HG03135 (cell line): ENCODE results near the gene IFI44L.

Source experiments
- ATAC-seq: cut with Tn5 transposase; IDR thresholded peaks from one replicate; pipeline ENCODE4 v1.9.1; 2021; ENCODE audit warnings: mild to moderate bottlenecking, moderate library complexity; ENCODE audit not compliant: unreplicated experiment

The IFI44L gene

GRCh38 chr1:78619803-78620579 is at the start of gene IFI44L:
IFI44L (plus strand) TSS chr1:78620448; CDS start chr1:78627916, 7,468 bp downstream.
- peak; percentile 37 for ATAC-seq

- ATAC-seq: no peak
Measured at GRCh38 chr1:78570539-78570938, 49.7 kb upstream of the IFI44L start.

GRCh38 chr1:78577257-78578100 is 42.8 kb upstream of the IFI44L start:
- no peak for ATAC-seq

DNA sequence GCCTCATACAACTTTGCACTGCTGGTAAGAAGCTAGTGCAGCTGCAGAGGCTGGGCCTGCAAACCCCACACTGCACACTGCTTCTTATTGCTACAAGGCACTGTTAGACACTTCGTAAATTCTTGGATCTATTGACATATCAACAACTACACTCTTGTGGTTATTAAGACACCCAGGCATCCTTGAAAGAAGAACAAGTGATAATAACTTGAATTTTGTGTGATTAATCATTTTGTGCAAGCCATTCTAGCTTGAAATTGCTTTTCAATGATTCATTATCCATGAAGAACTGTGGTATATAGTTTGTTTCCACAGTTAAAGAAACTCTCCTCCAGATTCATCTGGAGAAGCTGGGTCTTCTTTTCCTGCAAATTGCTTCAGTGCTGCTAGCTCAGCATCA is 33.7 kb upstream of the IFI44L start:
- ATAC-seq: no peak

GRCh38 chr1:78587211-78587610 is 33.0 kb upstream of the IFI44L start:
- ATAC-seq: no peak

DNA sequence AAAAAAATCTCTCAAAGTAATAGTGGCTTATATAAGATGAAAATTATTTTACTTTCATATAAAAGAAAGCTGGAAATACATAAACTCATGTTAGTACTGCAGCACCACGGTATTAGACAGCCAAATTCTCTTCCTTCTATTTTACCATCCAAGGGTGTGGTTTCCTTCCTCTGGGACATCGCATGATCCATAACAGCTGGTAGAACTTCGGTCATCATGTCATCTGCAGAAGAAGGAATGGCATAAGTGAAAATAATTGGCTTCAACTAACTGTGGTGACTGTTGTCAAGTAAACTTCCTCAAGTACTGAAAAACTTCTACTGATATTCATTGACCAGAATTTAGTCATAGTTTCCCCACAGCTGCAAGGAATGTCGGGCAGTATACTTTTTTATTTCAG is 28.3 kb upstream of the IFI44L start:
- no peak for ATAC-seq

DNA sequence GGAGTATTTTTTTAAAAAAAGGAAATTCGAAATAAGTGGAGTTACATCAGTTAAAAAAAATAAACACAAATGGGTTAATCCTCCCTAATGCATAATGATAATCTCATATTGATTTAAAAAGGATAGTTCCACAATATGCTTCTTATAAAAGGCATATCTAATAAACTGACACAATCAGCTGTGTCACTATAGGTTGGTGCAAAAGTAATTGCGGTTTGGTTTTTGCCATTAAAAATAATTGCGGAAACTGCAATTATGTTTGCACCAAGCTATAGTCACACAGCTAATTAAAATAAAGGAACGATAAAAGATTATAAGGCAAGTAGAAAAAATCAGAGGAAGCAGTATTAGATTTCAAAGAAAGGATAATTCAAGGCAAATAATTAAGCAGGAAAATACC is 21.0 kb upstream of the IFI44L start:
- no peak for ATAC-seq

GRCh38 chr1:78601068-78601467 is 19.2 kb upstream of the IFI44L start:
- no peak for ATAC-seq

GRCh38 chr1:78603206-78603605 is 17.0 kb upstream of the IFI44L start:
- ATAC-seq: no peak

GRCh38 chr1:78604643-78605042 is 15.6 kb upstream of the IFI44L start:
- no peak for ATAC-seq

- no peak for ATAC-seq
Measured at GRCh38 chr1:78606274-78606673, 14.0 kb upstream of the IFI44L start.

- no peak for ATAC-seq
Measured at GRCh38 chr1:78607334-78607927, 12.8 kb upstream of the IFI44L start.

- no peak for ATAC-seq
Measured at GRCh38 chr1:78607944-78608343, 12.3 kb upstream of the IFI44L start.

GRCh38 chr1:78617615-78618026 is 2.6 kb upstream of the IFI44L start:
- ATAC-seq: peak; percentile 50

GRCh38 chr1:78619032-78619431 is 1.2 kb upstream of the IFI44L start:
- no peak for ATAC-seq

DNA sequence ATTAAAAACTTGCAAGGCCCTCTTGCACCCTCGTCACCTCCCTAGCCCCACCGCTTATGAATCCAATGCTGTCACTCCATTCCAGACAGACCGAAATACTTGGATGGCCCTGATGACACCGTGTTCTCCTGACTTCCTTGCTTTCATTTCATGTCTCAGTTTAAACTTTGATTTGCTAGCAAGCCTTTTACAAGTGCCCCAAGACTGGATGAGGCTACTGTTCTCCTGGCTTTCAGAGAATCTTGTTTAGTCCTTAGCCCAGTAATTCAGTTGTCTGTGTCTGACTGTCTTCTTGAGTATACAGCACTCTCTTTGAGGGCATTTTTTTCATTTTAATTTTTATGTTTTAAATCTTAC is 824 bp upstream of the IFI44L start:
- no peak for ATAC-seq

DNA sequence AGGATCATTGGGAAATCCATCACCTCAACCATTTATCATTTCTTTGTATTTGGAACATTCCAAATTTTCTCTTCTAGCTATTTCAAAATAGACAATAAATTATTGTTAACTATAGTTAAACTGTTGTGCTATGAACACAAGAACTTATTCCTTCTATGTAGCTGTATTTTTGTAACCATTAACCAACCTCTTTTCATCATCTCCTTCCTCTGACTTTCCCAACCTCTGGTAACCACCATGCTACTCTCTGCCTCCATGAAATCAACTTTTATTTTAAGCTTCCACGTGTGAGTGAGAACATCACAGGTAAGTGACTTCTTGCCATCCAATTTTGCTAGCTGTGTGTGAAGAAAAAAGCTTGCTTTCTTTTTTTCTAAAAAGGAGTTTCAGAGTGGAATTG is 418 bp downstream of the IFI44L start:
- ATAC-seq: no peak

DNA sequence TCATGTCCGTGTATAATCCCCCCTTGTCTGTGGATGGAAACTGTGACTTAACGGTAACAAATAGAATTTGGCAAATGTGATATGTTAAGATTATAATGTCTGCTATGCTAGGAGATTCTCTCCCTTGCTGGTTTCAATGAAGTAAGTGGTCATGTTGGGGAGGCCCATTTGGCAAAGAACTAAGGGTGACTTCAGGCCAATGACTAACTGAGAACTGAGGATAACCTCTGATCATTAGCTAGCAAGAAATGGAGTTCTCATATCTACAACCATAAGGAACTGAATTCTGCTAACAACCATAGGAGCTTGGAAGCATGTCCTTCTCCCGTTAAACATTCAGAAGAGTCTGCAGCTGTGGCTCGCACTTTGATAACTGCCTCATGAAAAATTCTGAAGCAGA is 2.3 kb downstream of the IFI44L start:
- no peak for ATAC-seq

DNA sequence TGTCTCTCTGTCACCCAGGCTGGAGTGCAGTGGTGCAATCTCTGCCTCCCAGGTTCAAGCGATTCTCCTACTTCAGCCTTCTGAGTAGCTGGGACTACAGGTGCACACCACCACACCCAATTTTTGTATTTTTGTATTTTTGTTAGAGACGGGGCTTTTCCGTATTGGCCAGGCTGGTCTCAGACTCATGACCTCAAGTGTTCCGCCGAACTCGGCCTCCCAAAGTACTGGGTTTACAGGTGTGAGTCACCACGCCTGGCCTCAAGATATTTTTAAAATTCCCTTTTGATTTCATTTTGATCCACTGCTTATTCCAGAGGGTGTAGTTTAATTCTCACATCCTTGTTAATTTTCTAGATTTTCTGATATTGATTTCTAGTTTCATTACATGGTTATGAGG is 3.8 kb downstream of the IFI44L start:
- no peak for ATAC-seq

- ATAC-seq: no peak
Measured at GRCh38 chr1:78627321-78627720, 7.1 kb downstream of the IFI44L start.

- ATAC-seq: no peak
Measured at GRCh38 chr1:78630600-78630999, 10.4 kb downstream of the IFI44L start.

DNA sequence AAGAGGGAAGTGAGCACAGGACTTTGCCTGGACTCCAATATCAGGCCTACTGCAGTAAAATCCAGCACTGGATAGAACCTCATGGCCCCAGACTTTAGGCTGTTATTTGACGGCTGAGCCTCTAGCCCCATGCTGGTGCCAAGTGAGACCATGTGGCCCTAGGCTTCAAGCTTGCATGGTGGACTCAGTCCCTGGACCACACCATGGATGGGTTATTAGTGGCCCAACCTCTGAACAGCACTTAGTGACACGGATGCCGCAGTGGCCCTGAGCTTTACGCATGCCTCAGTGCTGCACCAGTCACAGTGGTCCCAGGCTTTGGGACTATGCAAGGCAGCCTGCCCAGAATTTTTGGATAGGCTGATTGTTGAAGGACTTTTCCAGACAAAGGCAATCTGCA is 13.0 kb downstream of the IFI44L start:
- no peak for ATAC-seq
